Left lung (tissue), 10 donors: ENCODE data around the gene SLC17A8. TPM values are rescaled to one million over a fixed set of nuclear protein-coding genes. Genes with fewer than 3 reads are reported as not detected.

Source experiments
- ATAC-seq: fragments of 200-7000 bp; cut with Tn5 transposase; one replicate; pipeline ENCODE4 v1.9.1; 2020; ENCODE audit warnings: moderate library complexity
- DNase-seq, 4 donors: peaks; one replicate each; pipeline ENCODE4 v3.0.0-alpha.2; 2013 to 2020
- H3K27ac ChIP-seq, 2 donors: fragments of 200-600 bp; sonication (generic) in 1 of 2; one replicate each; pipeline versions ENCODE4 v1.5.0 to v1.8.0; 2020 to 2021
- H3K27me3 ChIP-seq, 2 donors: fragments of 200-600 bp; sonication (generic) in 1 of 2; one replicate each; pipeline versions ENCODE4 v1.5.0 to v1.8.0; 2020 to 2021
- H3K36me3 ChIP-seq, 2 donors: fragments of 200-600 bp; sonication (generic) in 1 of 2; one replicate each; pipeline versions ENCODE4 v1.5.0 to v1.8.0; 2020 to 2021
- H3K4me1 ChIP-seq, 2 donors: fragments of 200-600 bp; one replicate each; pipeline ENCODE4 v1.8.0; 2021
- H3K4me3 ChIP-seq, 2 donors: fragments of 200-600 bp; sonication (generic) in 1 of 2; one replicate each; pipeline versions ENCODE4 v1.5.0 to v1.8.0; 2020 to 2021; ENCODE audit warnings: mild to moderate bottlenecking in 1 of 2
- H3K9me3 ChIP-seq, 2 donors: fragments of 200-600 bp; sonication (generic) in 1 of 2; one replicate each; pipeline versions ENCODE4 v1.5.0 to v1.8.0; 2020 to 2021
- intact Hi-C, 2 donors: fragments of 100-400 bp; cut with DNase I; formaldehyde crosslinking; loops; one replicate each; pipeline versions ENCODE4 v1.11.2 to v1.14.2; 2022
- polyA plus RNA-seq, 6 donors: library from polyadenylated mRNA; unstranded; fragments of 120-200 nt; gene quantifications; one replicate each; pipeline ENCODE4 v1.2.1, GENCODE V29; 2013; ENCODE audit not compliant: insufficient read length in 6 of 6
- total RNA-seq, 2 donors: library from RNA; stranded (reverse); fragmentation: NEBNext Ultra II Directional; extraction: Animal tissue kit (Norgen Biotek cat#: 25700); gene quantifications; one replicate each; pipeline ENCODE4 v1.2.1, GENCODE V29; 2021
- TF ChIP-seq, protein P1 (sequence below), 2 donors: fragments of 200-600 bp; sonication (generic) in 1 of 2; IDR thresholded peaks; one replicate each; pipeline versions ENCODE4 v1.5.0 to v1.8.0; 2021; ENCODE audit warnings: antibody characterized with exemption in 2 of 2
- donor health status: DM: no; HTN: yes; CAD: no.
- donor health status: DM: no; HTN: no; CAD: no.

SLC17A8 gene
- total and polyA plus RNA-seq, 8 donors: 0.13 to 4.0 (median 2.8) TPM

DNA sequence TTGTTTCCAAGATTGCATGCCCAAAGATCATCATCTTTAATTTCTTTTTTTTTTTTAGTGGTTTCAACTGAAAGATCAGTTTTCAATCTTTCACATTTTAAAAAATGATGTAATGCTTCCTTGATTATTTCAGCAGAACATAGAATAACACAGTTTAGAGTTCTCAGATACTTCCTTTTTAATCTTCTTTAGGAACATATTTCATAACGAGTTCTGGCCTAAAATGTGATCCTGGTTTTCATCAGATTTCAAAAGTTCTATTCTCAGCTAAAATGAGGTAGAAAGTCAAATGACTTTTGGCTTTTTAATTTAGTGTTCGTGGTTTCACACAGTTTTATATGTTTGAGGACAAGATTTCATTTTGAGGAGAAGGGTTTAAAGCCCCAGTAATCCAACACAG, 76.8 kb downstream of the SLC17A8 start:
- no peaks in the 10 kb centered on the region for H3K27me3 ChIP-seq
- H3K27ac ChIP-seq: no peak overlapping the region
- H3K4me3 ChIP-seq: no peak overlapping the region
- no peaks in the 10 kb centered on the region for H3K9me3 ChIP-seq
- intact Hi-C loops: no loop called here
- no peaks in the 10 kb centered on the region for H3K4me1 ChIP-seq
- no peaks in the 10 kb centered on the region for H3K36me3 ChIP-seq
- DNase-seq: no peak
- TF ChIP-seq, protein P1, sequence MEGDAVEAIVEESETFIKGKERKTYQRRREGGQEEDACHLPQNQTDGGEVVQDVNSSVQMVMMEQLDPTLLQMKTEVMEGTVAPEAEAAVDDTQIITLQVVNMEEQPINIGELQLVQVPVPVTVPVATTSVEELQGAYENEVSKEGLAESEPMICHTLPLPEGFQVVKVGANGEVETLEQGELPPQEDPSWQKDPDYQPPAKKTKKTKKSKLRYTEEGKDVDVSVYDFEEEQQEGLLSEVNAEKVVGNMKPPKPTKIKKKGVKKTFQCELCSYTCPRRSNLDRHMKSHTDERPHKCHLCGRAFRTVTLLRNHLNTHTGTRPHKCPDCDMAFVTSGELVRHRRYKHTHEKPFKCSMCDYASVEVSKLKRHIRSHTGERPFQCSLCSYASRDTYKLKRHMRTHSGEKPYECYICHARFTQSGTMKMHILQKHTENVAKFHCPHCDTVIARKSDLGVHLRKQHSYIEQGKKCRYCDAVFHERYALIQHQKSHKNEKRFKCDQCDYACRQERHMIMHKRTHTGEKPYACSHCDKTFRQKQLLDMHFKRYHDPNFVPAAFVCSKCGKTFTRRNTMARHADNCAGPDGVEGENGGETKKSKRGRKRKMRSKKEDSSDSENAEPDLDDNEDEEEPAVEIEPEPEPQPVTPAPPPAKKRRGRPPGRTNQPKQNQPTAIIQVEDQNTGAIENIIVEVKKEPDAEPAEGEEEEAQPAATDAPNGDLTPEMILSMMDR (IDR thresholded peaks at IDR 0.05): no peak
- no peak for ATAC-seq

DNA sequence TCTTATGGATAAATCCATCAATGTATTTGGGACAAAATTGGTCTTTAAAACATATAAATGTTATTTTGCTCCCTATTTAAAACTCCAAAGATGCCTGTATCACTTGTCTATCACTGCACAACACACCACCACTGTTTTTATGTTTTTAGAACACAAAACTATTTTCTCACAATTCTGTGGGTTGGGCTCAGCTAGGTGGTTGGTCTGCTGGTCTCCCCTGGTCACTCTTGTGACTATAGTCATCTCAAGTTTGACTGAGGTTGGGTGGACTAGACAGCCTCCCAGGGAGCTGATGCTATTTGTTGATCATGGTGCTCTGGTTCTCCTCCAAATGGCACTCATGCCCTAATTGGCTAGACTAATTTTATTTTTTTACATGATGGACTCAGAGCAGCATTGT, 77.3 kb downstream of the SLC17A8 start:
- intact Hi-C loops: no loop called here
- no peak for ATAC-seq
- H3K27me3 ChIP-seq: no peaks in the 10 kb centered on the region
- TF ChIP-seq, protein P1 (IDR thresholded peaks at IDR 0.05): no peak
- H3K9me3 ChIP-seq: no peaks in the 10 kb centered on the region
- DNase-seq: no peak
- H3K27ac ChIP-seq: no peak overlapping the region
- H3K4me1 ChIP-seq: no peaks in the 10 kb centered on the region
- no peak overlapping the region for H3K4me3 ChIP-seq
- H3K36me3 ChIP-seq: no peaks in the 10 kb centered on the region

DNA sequence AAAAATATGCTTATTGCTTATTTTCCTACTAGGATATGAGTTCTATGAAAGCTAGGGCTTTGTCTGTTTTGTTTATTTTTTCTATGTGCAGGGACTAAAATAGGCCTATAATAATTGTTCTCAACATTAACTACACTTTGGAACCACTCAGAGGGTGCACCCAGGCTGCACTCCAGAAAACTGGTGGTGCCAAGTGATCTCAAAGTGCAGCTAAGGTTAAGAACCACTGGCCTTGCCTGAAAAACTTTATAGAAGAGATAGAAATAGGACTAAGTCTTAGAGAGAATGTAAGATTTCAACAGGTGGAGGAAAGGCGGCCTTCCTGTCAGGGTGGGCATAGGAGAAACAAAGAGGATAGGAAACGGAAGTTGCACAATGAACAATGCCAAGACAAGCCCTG, 79.1 kb downstream of the SLC17A8 start:
- no peaks in the 10 kb centered on the region for H3K36me3 ChIP-seq
- no peak overlapping the region for H3K27ac ChIP-seq
- no peaks in the 10 kb centered on the region for H3K9me3 ChIP-seq
- intact Hi-C loops: no loop called here
- no peaks in the 10 kb centered on the region for H3K27me3 ChIP-seq
- no peak for DNase-seq
- ATAC-seq: no peak
- TF ChIP-seq, protein P1 (IDR thresholded peaks at IDR 0.05): no peak
- no peaks in the 10 kb centered on the region for H3K4me1 ChIP-seq
- H3K4me3 ChIP-seq: no peak overlapping the region

DNA sequence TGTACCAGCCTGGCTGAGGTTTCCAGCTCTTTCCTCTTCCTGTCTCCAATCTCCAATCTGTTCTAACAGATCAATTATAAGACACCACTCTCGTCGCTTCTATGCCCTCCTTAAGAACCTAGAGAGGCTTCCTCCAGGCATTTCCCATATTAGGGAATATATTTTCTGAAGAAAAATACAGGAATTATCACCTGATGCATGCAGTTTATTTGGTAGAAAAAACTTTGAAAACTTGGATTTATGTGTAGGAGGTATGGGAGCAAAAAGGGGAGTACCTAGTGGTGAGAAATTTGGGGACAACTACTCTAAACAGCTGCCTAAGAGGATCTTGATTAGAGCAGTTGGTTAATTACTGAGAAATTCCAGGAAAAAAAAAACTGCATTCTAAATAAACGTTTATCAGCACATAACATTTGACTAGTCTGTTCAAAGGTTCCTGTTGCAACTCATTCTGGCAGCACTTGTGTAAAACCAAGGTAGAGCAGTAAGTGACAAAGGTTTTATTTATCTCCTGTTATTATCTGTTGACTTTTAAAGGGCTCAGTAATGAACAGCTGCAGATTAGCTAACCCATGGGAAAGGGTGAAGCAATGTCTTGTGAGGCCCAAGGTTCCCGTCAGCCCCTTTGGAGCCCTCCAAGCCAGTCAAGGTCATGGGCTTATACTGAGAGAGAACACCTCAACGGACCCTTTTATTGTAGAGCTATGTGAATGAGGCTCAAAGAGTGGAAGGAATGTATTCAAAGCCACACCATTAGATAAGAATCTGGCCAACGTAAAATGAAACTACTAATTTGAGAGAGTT, 80.4 kb downstream of the SLC17A8 start:
- Histone ChIP-seq H3K9me3 (no peaks in the 10 kb centered on the region), H3K27me3 (no peaks in the 10 kb centered on the region), H3K36me3 (no peaks in the 10 kb centered on the region), H3K27ac (no peak overlapping the region), H3K4me1 (no peaks in the 10 kb centered on the region), H3K4me3 (no peak overlapping the region)
- TF ChIP-seq, protein P1 (IDR thresholded peaks at IDR 0.05): no peak
- intact Hi-C loops: no loop called here
- DNase-seq: no peak
- ATAC-seq: no peak

DNA sequence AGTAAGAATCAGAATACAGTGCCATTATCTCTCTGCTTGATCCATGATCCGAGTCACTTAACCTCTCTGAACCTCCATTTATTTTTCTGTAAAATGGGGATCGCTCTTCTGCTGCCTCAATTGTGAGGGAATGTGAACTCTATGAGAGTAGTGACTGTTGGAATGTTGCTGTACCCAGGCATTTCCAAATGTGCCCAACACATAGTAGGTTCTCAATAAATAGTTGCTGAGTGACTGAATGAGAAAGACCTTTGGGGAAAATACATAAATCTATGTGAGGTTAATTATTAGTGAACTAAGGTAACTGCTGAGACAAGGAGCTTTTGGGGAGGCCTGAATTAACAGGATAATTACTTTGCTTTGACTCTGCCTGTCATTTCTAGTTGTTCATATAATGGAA, 82.9 kb downstream of the SLC17A8 start:
- Histone ChIP-seq H3K27ac (no peak overlapping the region), H3K9me3 (no peaks in the 10 kb centered on the region), H3K27me3 (no peaks in the 10 kb centered on the region), H3K4me3 (no peak overlapping the region), H3K36me3 (no peaks in the 10 kb centered on the region), H3K4me1 (no peaks in the 10 kb centered on the region)
- DNase-seq: no peak
- intact Hi-C loops: no loop called here
- TF ChIP-seq, protein P1 (IDR thresholded peaks at IDR 0.05): no peak
- ATAC-seq: no peak
